Glomerular visceral epithelial cell (primary cell): ENCODE measurements around the gene VPS11.
A peak's percentile ranks its signal among the peaks of the same experiment; 100 is the strongest.

Experiments
- DNase-seq: peaks from one replicate; pipeline ENCODE4 v3.0.0-alpha.2; 2016; ENCODE audit errors: extremely low spot score

Gene VPS11

GRCh38 chr11:119121008-119121810 lies 53.6 kb downstream of the VPS11 start, which contains the start of gene HINFP:
Gene HINFP, plus strand, starts transcription at chr11:119121580. Its CDS starts 5,365 bp downstream, at chr11:119126945.
- peak; percentile 98 for DNase-seq

- no peak for DNase-seq
These were observed 54.1 kb downstream of the VPS11 start for GRCh38 chr11:119121811-119122124.

GRCh38 chr11:119125821-119126220 lies 58.2 kb downstream of the VPS11 start:
- DNase-seq = no peak

GRCh38 chr11:119126675-119127268 lies 59.2 kb downstream of the VPS11 start:
- no peak for DNase-seq

GRCh38 chr11:119130662-119131061 lies 63.0 kb downstream of the VPS11 start:
- peak; percentile 21 for DNase-seq
